H1 (cell line): ENCODE results near the gene ZNF789. TPM values are rescaled to one million over a fixed set of nuclear protein-coding genes. Genes with fewer than 3 reads are reported as not detected.

Experiments
- CHD7 ChIP-seq: fragments of 300-600 bp; sonication (generic); IDR thresholded peaks from 2 replicates; pipeline ENCODE4 v1.7.1; 2012; ENCODE audit warnings: low read length, moderate library complexity, mild to moderate bottlenecking, inconsistent platforms; ENCODE audit not compliant: insufficient replicate concordance
- RXRA ChIP-seq: IDR thresholded peaks from 2 replicates; pipeline ENCODE4 v1.6.1; 2011; ENCODE audit warnings: low read depth, mild to moderate bottlenecking, low read length, moderate library complexity; ENCODE audit not compliant: insufficient read depth
- polyA plus RNA-seq, 7 experiments: library from polyadenylated mRNA; depleted of rRNA in 3 of 7; stranded (reverse) in 5 of 7; unstranded in 2 of 7; fragments of >200 nt in 5 of 7; fragments of 200-250 nt in 2 of 7; gene quantifications; 1 replicate in 5 of 7; 2 replicates in 1 of 7; 4 replicates in 1 of 7; pipeline versions ENCODE4 v1.2.1 to v1.2.3, GENCODE V29; 2011 to 2013; ENCODE audit warnings: missing spikeins in 2 of 7, mixed read lengths in 2 of 7
- total RNA-seq: library from RNA; stranded (reverse); fragmentation: NEBNext Ultra II Directional; extraction: Animal tissue kit (Norgen Biotek cat#: 25700); gene quantifications from 2 replicates; pipeline ENCODE4 v1.2.1, GENCODE V29; 2021

The ZNF789 gene
- total and polyA plus RNA-seq, 2 of the 8 experiments (the other 6 are each of a cell fraction or from before 2014, with no cell fraction given) = 11.4 to 12.5 TPM

DNA sequence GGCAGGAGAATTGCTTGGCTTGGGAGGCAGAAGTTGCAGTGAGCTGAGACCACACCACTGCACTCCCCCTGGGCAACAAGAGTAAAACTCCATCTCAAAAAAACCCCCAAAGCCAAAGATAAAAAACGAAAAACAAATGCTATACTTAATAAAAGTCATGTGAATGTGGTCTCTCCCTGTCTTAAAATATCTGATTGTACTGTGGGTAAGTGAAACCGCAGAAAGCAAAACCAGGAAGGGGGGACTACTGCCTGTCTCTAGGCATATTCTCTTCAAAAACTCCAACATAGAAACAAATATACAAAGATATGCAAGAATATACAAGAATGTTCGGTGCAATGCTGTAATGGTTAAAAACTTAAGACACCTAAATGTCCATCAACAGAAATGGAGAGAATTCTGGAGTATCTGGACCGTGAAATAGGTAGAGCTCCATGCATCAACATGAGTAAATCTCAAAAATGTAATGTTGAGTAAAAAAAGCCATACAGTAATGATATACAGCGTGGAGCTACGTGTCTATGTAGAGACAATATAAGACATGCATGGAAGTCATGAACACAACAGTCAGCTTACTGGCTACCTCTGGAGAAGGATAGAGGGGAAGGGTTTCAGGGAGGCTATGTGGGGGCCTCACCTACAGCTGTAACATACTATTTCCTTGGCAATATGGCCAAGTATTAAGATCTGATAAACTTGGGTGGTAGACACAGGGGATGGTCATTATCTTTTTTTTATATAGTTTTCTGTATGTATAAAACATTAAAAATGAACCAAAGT lies 25.3 kb downstream of the ZNF789 start (continued):
- TF ChIP-seq CHD7 (no peak), RXRA (no peak)
